ENCODE data around the gene CES5A. TPM values are rescaled to one million over a fixed set of nuclear protein-coding genes. Genes with fewer than 3 reads are reported as not detected.
"Not testable (repeated sequence)": the region's sequence is repeated elsewhere in the genome, so short reads cannot be mapped to it uniquely, and the experiment has no call there.

CES5A gene
- total RNA-seq, 1 experiment from 2014 or later: not detected

DNA sequence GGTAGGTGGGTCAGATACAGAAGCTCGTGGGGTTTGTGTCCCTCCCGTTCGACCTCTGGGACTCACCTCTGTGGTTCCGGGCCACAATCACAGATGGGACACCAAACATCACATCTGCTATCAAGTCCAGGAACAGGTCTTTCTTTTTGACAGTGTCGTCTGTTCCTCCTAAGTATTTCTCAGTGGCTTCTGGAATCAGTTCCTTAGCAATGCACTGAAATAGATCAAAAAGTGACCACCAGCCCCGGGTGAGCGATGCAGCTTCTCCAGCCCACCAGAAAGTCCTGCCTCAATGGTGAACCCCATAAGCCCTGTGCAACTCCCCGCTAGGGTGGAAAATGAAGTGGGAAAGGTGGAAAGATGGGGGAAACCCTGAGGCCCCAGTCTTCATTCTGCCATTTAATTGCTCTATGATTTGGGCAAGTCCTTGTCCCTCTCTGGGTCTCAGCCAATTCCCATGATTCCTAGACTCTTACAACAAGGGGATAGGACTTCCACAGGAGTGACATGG, 64.7 kb downstream of the CES5A start:
- H3K4me3 Mint-ChIP-seq (ENCODE audit: unreplicated experiment): no peak overlapping the region
- no peak overlapping the region for H3K27ac Mint-ChIP-seq (ENCODE audit: low read depth, unreplicated experiment)
- H3K36me3 Mint-ChIP-seq (ENCODE audit: insufficient read depth, unreplicated experiment): no peaks in the 10 kb centered on the region
- BruUV-seq (replicated peaks): no TSS peak
- POLR2A ChIA-PET: no interaction called here
- H3K27me3 Mint-ChIP-seq (ENCODE audit: insufficient read depth, unreplicated experiment): no peaks in the 10 kb centered on the region
- no peaks in the 10 kb centered on the region for H3K9me3 Mint-ChIP-seq (ENCODE audit: unreplicated experiment)
- intact Hi-C loops (cut with micrococcal nuclease): no loop called here
- DNase-seq (ENCODE audit: unreplicated experiment): no peak
- CTCF ChIA-PET: interaction anchor here (0.7 kb wide), 1 partner anchor 134 kb away, joined by 3 read pairs; no protein-coding TSS in a partner anchor
- H3K4me1 Mint-ChIP-seq (ENCODE audit: insufficient read depth, unreplicated experiment): peaks cover 2% of the 10 kb centered on the region
- TF ChIP-seq, protein P1, sequence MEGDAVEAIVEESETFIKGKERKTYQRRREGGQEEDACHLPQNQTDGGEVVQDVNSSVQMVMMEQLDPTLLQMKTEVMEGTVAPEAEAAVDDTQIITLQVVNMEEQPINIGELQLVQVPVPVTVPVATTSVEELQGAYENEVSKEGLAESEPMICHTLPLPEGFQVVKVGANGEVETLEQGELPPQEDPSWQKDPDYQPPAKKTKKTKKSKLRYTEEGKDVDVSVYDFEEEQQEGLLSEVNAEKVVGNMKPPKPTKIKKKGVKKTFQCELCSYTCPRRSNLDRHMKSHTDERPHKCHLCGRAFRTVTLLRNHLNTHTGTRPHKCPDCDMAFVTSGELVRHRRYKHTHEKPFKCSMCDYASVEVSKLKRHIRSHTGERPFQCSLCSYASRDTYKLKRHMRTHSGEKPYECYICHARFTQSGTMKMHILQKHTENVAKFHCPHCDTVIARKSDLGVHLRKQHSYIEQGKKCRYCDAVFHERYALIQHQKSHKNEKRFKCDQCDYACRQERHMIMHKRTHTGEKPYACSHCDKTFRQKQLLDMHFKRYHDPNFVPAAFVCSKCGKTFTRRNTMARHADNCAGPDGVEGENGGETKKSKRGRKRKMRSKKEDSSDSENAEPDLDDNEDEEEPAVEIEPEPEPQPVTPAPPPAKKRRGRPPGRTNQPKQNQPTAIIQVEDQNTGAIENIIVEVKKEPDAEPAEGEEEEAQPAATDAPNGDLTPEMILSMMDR (IDR thresholded peaks at IDR 0.05; ENCODE audit: unreplicated experiment): no peak

DNA sequence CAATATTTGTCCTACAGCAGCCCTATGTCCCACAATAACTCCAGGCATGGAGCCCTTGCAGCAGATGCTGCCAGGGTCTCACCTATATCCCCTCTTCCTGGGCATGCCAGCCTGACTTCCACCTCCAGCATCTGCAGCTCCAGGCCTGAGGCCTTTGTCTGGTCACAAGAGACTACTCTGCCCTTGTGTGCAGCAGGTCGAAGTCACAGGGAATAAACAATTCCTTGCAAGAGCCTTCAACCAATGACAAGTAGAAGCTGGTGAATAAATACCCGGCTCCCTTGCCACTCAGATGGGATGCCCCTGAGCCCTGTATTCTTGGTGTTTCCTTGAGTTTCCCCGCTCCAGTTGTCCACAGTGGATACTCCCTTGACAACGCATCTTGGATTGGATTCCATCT, 65.3 kb downstream of the CES5A start:
- CTCF ChIA-PET: interaction anchor here (0.7 kb wide), 1 partner anchor 135 kb away, joined by 3 read pairs; no protein-coding TSS in a partner anchor
- no TSS peak for BruUV-seq (replicated peaks)
- H3K4me3 Mint-ChIP-seq (ENCODE audit: unreplicated experiment): no peak overlapping the region
- H3K27me3 Mint-ChIP-seq (ENCODE audit: insufficient read depth, unreplicated experiment): no peaks in the 10 kb centered on the region
- intact Hi-C loops (cut with micrococcal nuclease): no loop called here
- TF ChIP-seq, protein P1 (IDR thresholded peaks at IDR 0.05; ENCODE audit: unreplicated experiment): no peak
- no peak overlapping the region for H3K27ac Mint-ChIP-seq (ENCODE audit: low read depth, unreplicated experiment)
- no peak for DNase-seq (ENCODE audit: unreplicated experiment)
- no peaks in the 10 kb centered on the region for H3K36me3 Mint-ChIP-seq (ENCODE audit: insufficient read depth, unreplicated experiment)
- POLR2A ChIA-PET: no interaction called here
- no peaks in the 10 kb centered on the region for H3K4me1 Mint-ChIP-seq (ENCODE audit: insufficient read depth, unreplicated experiment)
- H3K9me3 Mint-ChIP-seq (ENCODE audit: unreplicated experiment): no peaks in the 10 kb centered on the region

GRCh38 chr16:55809386-55809785, 65.8 kb downstream of the CES5A start:
- Mint-ChIP-seq H3K4me3 (ENCODE audit: unreplicated experiment) (no peak overlapping the region), H3K9me3 (ENCODE audit: unreplicated experiment) (no peaks in the 10 kb centered on the region), H3K4me1 (ENCODE audit: insufficient read depth, unreplicated experiment) (no peaks in the 10 kb centered on the region), H3K36me3 (ENCODE audit: insufficient read depth, unreplicated experiment) (no peaks in the 10 kb centered on the region), H3K27me3 (ENCODE audit: insufficient read depth, unreplicated experiment) (no peaks in the 10 kb centered on the region), H3K27ac (ENCODE audit: low read depth, unreplicated experiment) (no peak overlapping the region)
- intact Hi-C loops (cut with micrococcal nuclease): no loop called here
- ChIA-PET CTCF (no interaction called here), POLR2A (no interaction called here)
- BruUV-seq (replicated peaks): no TSS peak
- TF ChIP-seq, protein P1 (IDR thresholded peaks at IDR 0.05; ENCODE audit: unreplicated experiment): no peak
- no peak for DNase-seq (ENCODE audit: unreplicated experiment)

DNA sequence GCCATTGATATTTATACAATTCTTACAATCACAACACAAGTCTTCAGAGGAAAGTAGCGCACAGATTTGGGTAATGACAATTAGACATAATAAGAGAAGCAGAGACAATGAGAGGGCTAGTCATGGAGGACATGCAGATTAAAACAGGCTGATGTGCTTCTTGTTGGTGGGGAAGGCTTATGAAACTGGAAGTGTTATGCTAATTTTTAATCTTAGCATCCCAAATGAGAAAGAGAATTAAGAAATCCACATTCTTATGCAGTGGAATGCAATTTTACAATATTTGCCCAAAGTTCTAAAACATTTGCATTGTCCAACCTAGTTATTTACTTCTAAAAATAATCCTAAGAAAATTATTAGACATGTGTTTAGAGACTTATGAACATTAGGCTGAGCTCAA, 66.9 kb downstream of the CES5A start:
- H3K9me3 Mint-ChIP-seq (ENCODE audit: unreplicated experiment); POLR2A ChIA-PET; H3K27me3 Mint-ChIP-seq (ENCODE audit: insufficient read depth, unreplicated experiment); intact Hi-C loops (cut with micrococcal nuclease); H3K4me1 Mint-ChIP-seq (ENCODE audit: insufficient read depth, unreplicated experiment); H3K4me3 Mint-ChIP-seq (ENCODE audit: unreplicated experiment); H3K36me3 Mint-ChIP-seq (ENCODE audit: insufficient read depth, unreplicated experiment); BruUV-seq (replicated peaks); H3K27ac Mint-ChIP-seq (ENCODE audit: low read depth, unreplicated experiment); DNase-seq (ENCODE audit: unreplicated experiment); CTCF ChIA-PET: not testable (repeated sequence)

DNA sequence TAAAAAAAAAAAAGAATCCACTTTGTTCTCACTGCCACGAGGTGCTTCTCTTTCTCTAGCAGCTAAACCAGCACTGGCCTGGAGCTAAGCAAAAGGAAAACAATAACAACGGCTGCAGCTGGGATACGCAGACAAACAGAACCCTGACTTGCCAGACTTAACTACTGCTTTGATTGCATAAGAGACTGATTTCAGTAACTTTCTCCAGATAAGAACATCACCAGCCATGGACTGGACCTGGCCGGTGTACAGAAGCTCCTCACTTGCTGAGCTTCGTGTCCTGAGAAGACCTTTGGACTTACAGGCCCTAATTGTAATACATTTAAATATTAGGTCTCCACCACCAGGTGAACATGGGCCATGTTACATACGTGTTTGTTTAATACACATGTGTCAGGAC, 70.1 kb downstream of the CES5A start:
- intact Hi-C loops (cut with micrococcal nuclease); H3K36me3 Mint-ChIP-seq (ENCODE audit: insufficient read depth, unreplicated experiment); H3K4me3 Mint-ChIP-seq (ENCODE audit: unreplicated experiment); POLR2A ChIA-PET; BruUV-seq (replicated peaks); H3K27ac Mint-ChIP-seq (ENCODE audit: low read depth, unreplicated experiment); DNase-seq (ENCODE audit: unreplicated experiment); H3K27me3 Mint-ChIP-seq (ENCODE audit: insufficient read depth, unreplicated experiment); H3K4me1 Mint-ChIP-seq (ENCODE audit: insufficient read depth, unreplicated experiment); CTCF ChIA-PET; H3K9me3 Mint-ChIP-seq (ENCODE audit: unreplicated experiment): not testable (repeated sequence)

DNA sequence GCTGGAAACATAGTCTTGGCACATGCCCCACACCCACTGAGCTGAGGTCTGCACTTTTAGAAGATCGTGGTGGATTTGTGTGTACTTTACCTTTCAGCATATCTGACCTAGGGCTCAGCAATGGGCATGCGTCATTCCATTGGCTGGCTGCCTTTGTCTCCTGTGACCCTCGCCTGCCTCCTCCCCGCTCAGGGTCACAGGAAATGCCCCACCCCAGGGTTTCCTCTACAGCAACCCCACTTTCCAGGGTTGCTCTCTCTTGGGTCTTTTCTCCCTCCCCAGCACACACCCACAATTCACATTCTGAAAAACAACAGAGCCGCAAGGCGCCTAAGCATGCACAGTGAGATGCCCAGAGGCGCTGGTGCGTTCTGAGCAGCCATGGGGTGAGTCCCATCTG, 71.5 kb downstream of the CES5A start:
- H3K4me1 Mint-ChIP-seq (ENCODE audit: insufficient read depth, unreplicated experiment); H3K36me3 Mint-ChIP-seq (ENCODE audit: insufficient read depth, unreplicated experiment); POLR2A ChIA-PET; intact Hi-C loops (cut with micrococcal nuclease); CTCF ChIA-PET; H3K27me3 Mint-ChIP-seq (ENCODE audit: insufficient read depth, unreplicated experiment); H3K27ac Mint-ChIP-seq (ENCODE audit: low read depth, unreplicated experiment); H3K9me3 Mint-ChIP-seq (ENCODE audit: unreplicated experiment); BruUV-seq (replicated peaks); DNase-seq (ENCODE audit: unreplicated experiment); H3K4me3 Mint-ChIP-seq (ENCODE audit: unreplicated experiment): not testable (repeated sequence)

All from MCF 10A (cell line).